Stimulated activated effector memory CD8-positive, alpha-beta T cell treated with anti-CD3 and anti-CD28 coated beads, Interleukin-12 subunit alpha, Interleukin-12 subunit beta, amount 100 ng/mL, for 72 hours (primary cell): ENCODE measurements around the gene CA6.
"Not testable (repeated sequence)": the region's sequence is repeated elsewhere in the genome, so short reads cannot be mapped to it uniquely, and the experiment has no call there.

Experiments used
- ATAC-seq: fragments of 150-1000 bp; cut with Tn5 transposase; 2 replicates; pipeline ENCODE4 v1.10.0; 2021
- DNase-seq, 2 donors: peaks; one replicate each; pipeline ENCODE4 v3.0.0; 2021 to 2022; ENCODE audit warnings: low spot score in 2 of 2
- H3K27ac Mint-ChIP-seq: one replicate; pipeline ENCODE4 v1.8.0; 2022; ENCODE audit warnings: mild to moderate bottlenecking, mixed read lengths
- H3K36me3 Mint-ChIP-seq: one replicate; pipeline ENCODE4 v1.8.0; 2022; ENCODE audit warnings: mild to moderate bottlenecking, mixed read lengths
- H3K4me1 Mint-ChIP-seq: one replicate; pipeline ENCODE4 v1.8.0; 2022; ENCODE audit warnings: mixed read lengths
- H3K4me3 Mint-ChIP-seq: one replicate; pipeline ENCODE4 v1.8.0; 2022; ENCODE audit warnings: mild to moderate bottlenecking, mixed read lengths
- H3K9me3 Mint-ChIP-seq: one replicate; pipeline ENCODE4 v1.8.0; 2022; ENCODE audit warnings: mixed read lengths

CA6 gene

DNA sequence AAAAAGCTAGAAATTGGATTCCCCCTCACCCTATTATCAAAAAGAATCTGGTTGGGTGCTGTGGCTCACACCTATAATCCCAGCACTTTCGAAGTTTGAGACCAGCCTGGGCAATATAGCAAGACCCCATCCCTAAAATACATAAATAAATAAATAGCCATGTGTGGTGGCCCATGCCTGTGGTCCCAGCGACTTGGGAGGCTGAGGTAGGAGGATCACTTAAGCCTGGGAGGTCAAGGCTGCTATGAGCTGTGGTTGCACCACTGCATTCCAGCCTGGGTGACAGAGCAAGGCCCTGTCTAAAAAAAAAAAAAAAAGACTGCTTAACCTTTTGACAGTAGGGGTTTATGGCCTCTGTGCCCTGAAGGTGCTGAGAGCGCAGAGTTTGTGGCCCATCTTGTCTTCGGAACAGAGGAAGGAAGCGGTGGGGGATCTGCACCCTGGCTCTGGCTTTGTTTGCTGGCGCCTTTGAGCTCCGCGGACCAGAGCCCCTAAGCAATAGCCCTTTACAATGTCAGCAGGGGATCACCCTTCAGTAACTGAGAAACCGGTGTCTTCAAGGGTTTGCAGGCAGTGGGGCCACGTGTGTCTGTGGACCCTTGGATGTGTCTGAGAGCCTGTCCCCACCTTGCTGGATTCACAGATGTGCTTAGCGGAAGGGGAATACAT, 58.5 kb downstream of the CA6 start:
- DNase-seq: no peak
- no peaks in the 10 kb centered on the region for H3K36me3 Mint-ChIP-seq
- peak overlapping the region; percentile 38 for H3K4me3 Mint-ChIP-seq
- H3K27ac Mint-ChIP-seq: no peak overlapping the region
- H3K4me1 Mint-ChIP-seq: peaks cover 6% of the 10 kb centered on the region
- no peaks in the 10 kb centered on the region for H3K9me3 Mint-ChIP-seq
- ATAC-seq: peak; percentile 5

DNA sequence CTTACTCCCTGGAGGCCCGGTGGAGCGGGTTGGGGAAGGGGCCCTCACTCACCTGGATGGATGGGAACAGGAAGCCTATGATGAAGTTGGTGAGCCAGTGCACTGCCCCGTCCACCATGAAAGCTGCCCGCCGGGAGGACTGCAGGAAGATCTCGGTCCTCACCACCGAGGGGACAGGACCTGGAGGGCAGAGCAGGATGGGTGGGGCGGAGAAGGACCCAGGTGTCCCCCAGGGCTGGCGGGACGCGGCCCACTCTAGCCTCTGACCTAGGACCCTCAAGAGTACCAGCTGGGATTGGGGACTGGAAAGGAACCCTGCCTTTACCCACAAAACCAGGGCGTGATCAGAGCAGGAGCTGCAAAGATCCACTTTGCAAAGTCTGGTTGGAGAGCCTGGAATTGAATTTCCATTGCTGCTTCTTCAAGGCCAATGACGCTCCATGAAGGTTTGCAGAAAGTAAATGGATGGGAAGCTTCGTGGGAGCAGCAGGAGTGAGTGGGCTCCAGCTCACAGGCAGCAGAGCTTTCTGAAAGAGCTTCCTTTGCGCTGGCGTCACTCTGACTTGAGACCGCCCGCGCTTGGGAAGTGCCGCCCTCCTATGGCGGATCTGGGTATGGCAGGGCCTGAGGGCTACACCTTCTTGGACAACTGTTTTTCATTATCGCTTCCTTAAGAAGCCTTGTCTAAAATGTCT, 59.2 kb downstream of the CA6 start:
- H3K4me3 Mint-ChIP-seq: peak overlapping the region; percentile 38

DNA sequence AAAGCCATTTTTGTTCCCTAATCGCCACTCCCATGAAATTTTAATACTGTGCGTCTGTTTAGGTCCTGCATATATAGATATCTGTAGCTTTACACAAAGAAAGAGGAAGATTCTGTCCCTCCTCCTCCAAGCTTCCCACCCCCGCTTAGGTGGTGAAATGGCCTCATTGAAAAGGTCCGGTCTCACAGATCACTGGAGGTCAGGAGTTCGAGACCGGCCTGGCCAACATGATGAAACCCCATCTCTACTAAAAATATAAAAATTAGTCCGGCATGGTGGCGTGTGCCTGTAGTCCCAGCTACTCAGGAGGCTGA, 59.7 kb downstream of the CA6 start:
- Mint-ChIP-seq H3K9me3 (no peaks in the 10 kb centered on the region), H3K27ac (no peak overlapping the region), H3K4me1 (peaks cover 8% of the 10 kb centered on the region), H3K4me3 (no peak overlapping the region), H3K36me3 (no peaks in the 10 kb centered on the region)
- no peak for DNase-seq
- ATAC-seq: no peak

More for the DNA sequence above, 59.2 kb downstream of the CA6 start:
- no peak overlapping the region for H3K27ac Mint-ChIP-seq
- no peaks in the 10 kb centered on the region for H3K9me3 Mint-ChIP-seq
- H3K36me3 Mint-ChIP-seq: no peaks in the 10 kb centered on the region
- peaks cover 6% of the 10 kb centered on the region for H3K4me1 Mint-ChIP-seq
- peak; percentile 87 for ATAC-seq
- peak; percentile 88 to 93 for DNase-seq

DNA sequence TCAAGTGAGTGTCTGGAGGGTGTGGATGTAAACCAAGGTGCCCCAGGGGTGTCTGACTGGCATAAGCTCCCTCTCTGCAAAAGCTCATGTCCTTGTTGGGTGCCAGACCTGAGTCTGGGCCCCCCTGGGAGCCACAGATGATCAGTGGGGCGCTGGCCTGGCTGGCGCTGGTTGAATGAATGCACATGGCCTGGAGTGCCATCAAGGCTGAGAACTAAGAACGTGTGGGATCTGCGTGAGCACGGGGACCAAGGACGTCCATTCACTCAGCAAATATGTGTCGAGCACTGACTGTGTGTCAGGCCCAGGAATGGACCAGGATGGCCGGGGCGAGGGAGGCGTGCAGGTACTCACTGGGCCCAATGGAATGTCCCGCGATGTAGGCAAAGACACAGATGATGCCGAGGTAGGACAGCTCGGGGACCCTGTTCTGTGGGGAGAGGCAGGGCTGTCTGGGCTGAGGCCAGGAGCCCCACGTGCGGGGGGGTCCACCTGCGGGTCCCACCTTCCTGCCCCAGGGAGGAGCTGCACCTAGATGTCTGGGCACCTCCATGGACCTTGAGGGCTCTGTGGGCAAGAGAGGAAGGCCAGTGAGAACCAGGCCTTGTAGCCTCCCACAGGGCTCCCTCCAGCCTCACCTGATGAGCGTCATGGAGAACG, 61.4 kb downstream of the CA6 start:
- Mint-ChIP-seq H3K36me3 (no peaks in the 10 kb centered on the region), H3K4me3 (no peak overlapping the region), H3K4me1 (peaks cover 17% of the 10 kb centered on the region), H3K27ac (no peak overlapping the region), H3K9me3 (no peaks in the 10 kb centered on the region)
- DNase-seq (no peak), ATAC-seq (no peak)

DNA sequence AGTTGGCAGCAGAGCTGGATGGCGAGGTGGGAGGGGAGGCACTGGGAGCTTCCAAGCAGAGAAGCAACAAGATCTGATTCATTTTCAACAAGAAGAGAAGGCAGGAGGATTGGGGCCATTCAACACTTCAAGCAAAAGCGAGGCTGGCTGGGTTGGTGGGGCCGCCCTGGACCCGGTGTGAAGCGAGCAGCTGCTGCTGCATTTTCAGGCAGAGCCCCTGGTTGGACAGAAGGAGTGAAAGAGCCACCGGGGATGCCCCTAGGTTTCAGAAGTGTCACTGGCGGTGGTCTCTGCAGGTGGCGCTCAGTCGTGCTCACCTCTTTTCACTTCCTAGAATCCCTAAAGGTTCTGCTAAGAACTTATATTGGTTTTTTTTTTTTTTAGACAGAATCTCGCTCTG, 62.6 kb downstream of the CA6 start:
- H3K4me1 Mint-ChIP-seq: peaks cover 17% of the 10 kb centered on the region
- peak overlapping the region; percentile 23 for H3K27ac Mint-ChIP-seq
- no peak for ATAC-seq
- no peak overlapping the region for H3K4me3 Mint-ChIP-seq
- no peak for DNase-seq
- no peaks in the 10 kb centered on the region for H3K9me3 Mint-ChIP-seq
- H3K36me3 Mint-ChIP-seq: no peaks in the 10 kb centered on the region

DNA sequence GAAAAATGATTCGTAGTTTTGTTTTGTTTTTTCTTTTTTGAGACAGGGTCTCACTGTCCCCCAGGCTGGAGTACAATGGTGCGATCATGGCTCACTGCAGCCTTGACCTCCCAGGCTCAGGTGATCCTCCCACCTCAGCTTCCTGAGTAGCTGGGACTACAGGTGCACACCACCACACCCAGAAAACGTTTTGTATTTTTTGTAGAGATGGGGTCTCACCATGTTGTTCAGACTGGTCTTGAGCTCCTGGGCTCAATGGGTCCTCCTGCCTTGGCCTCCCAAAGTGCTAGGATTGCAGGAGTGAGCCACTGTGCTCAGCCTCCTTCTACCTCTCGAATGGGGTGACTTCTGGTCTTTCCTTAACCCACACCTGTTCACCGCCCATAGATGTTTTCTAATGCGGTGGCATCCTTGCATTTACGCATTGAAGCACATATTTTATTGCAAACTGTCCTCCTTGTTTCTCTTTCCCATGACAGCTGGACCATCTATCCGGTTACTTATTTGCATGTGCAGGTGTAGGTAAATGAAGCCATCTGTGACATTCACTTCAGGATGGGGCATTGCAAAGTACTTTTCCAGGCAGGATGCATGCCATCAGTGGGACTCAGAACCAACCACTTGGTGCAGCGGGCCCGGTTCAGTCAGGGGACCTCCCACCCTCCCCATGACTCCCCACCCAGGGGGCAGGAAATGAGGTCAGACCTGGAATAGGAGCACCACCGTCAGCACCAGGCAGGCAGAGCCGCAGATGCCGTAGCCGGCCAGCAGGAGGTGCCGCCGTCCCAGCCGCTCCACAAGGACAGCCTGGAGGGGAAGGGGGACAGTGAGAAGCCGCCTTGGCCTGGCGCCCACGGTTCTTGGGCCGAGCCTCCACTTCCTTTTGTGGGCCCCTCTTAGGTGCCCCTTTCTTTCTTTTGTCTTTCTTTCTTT, 64.0 kb downstream of the CA6 start:
- Mint-ChIP-seq H3K9me3 (no peaks in the 10 kb centered on the region), H3K4me3 (no peak overlapping the region), H3K36me3 (no peaks in the 10 kb centered on the region), H3K4me1 (peaks cover 17% of the 10 kb centered on the region), H3K27ac (no peak overlapping the region)
- DNase-seq (no peak), ATAC-seq (no peak)

DNA sequence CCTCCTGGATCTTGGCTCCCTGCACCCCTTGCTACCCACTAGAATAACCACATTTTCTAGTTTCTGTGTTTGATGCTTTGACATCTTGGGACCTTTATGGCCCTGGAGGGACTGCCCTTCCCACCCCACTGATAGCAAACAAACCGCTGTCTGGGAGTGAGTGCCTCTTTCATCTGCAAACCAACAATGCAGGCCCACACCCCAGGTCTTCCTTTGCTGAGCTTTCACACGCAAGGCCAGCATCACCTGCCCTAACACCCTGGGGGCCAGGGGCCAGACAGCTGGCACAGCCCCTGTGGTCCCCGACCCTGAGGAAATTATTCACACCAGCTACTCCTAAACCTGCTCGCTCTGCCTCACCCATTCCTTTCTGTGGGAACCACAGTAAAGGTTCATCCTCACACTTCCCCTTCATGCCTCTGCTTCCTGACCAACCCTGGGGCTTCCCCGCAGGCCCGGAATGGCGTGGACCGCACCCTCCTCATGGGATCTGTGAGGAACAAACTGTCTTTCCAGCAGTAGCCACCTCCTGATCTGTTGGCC, 65.2 kb downstream of the CA6 start:
- Mint-ChIP-seq H3K4me3 (no peak overlapping the region), H3K9me3 (no peaks in the 10 kb centered on the region), H3K4me1 (peaks cover 11% of the 10 kb centered on the region), H3K36me3 (no peaks in the 10 kb centered on the region), H3K27ac (no peak overlapping the region)
- ATAC-seq (no peak), DNase-seq (no peak)

DNA sequence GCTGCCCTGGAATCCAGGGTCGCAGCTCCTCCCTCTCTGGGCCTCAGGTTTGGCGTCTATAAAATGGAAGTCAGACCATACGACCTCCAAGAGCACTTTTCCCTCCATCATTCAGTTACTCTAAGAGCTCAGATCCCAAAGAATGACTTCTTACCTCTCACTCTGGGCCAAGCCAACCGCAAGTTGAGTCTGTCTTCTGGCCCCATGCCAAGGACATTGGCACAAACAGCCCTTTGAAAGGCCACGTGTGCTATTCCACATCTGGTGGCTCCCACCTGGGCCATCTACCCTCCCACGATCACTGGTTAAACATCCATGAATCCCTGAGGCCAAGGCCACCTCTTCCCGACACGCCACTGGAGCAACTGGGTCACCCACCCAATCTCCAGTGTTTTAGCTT, 68.2 kb downstream of the CA6 start:
- H3K4me3 Mint-ChIP-seq: no peak overlapping the region
- no peak overlapping the region for H3K27ac Mint-ChIP-seq
- DNase-seq (no peak), ATAC-seq (no peak)
- no peaks in the 10 kb centered on the region for H3K36me3 Mint-ChIP-seq
- no peaks in the 10 kb centered on the region for H3K9me3 Mint-ChIP-seq
- peaks cover 11% of the 10 kb centered on the region for H3K4me1 Mint-ChIP-seq

DNA sequence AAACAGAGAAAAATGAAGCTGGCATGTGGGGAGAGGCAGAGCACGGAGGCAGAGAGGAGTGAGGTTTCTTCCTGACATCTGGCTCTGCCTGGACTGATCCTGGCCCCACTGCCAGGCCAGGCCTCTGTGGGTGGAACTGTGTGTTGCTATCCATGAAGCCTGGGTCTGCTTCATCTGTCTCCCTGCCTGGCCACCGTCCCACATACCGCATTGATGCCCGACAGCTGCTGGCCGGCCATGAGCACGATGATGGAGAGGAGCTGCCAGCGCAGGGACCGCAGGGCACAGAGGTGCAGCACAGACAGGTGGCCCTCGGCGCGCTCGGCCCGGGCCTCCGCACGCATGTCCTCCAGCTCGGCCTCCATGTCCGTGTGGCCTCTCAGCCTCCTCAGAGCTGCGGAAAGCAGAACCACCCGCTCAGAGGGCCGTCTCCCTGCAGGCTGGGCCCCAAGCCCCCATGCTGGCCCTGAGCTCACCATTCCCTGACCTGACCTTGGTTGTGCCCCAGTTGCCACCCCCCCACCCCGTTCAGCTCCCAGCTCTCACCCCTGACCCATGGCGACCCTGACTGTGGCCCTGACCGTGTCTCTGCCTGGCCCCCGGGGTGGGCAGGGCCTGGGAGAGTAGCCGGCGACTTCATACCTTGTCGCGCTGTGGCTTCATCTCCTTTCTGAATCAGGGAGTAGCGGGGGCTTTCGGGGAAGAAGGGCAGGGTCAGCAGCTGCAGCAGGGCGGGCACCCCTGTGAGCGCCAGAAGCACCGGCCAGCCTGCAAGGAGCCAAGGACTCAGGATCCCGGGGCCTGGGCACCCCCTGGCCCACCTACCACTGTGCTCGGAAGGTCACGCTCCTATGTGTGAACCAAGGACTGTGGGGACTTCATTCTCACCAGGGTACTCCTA, 69.1 kb downstream of the CA6 start:
- Mint-ChIP-seq H3K36me3 (no peaks in the 10 kb centered on the region), H3K9me3 (no peaks in the 10 kb centered on the region), H3K4me3 (no peak overlapping the region), H3K4me1 (peaks cover 11% of the 10 kb centered on the region), H3K27ac (no peak overlapping the region)
- DNase-seq (no peak), ATAC-seq (no peak)

DNA sequence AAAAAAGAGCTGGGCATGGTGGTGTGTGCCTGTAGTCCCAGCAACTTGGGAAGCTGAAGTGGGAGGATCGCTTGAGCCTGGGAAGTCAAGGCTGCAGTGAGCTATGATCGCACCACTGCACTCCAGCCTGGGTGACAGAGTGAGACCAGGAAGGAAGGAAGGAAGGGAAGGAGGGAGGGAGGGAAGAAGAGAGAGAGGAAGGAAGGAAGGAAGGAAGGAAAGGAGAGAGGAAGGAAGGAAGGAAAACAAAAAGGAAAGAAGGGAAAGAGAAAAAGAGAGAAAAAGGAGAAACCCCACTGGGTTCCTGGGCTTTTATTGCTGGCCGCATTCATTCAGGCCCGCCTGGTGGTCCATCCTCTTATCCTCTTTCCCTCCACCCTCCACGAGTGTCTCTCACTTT, 70.8 kb downstream of the CA6 start:
- Mint-ChIP-seq H3K4me1 (no peaks in the 10 kb centered on the region), H3K27ac (no peak overlapping the region), H3K4me3 (no peak overlapping the region), H3K36me3 (no peaks in the 10 kb centered on the region), H3K9me3 (no peaks in the 10 kb centered on the region)
- no peak for ATAC-seq
- DNase-seq: no peak

DNA sequence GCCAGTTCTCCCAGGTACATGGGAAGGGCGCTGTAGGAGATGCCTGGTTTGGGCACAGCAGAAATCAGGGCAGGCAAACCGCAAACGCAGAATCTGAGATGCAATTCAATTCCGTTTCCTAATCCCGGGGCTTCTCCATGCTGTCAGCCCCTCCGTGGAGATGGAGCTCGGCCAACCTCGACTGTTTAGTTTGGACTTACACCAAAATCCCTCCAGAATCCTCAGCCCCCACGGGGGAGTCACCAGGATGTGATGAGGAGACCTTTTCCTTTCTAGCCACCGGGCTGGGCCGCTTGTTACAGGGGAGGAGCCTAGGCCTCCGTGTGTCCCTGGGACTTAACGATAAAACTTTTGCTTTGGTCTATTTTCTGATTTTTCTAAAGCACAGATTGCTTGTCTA, 72.7 kb downstream of the CA6 start:
- no peak overlapping the region for H3K4me3 Mint-ChIP-seq
- H3K9me3 Mint-ChIP-seq: no peaks in the 10 kb centered on the region
- H3K36me3 Mint-ChIP-seq: no peaks in the 10 kb centered on the region
- ATAC-seq (no peak), DNase-seq (no peak)
- no peaks in the 10 kb centered on the region for H3K4me1 Mint-ChIP-seq
- H3K27ac Mint-ChIP-seq: no peak overlapping the region

DNA sequence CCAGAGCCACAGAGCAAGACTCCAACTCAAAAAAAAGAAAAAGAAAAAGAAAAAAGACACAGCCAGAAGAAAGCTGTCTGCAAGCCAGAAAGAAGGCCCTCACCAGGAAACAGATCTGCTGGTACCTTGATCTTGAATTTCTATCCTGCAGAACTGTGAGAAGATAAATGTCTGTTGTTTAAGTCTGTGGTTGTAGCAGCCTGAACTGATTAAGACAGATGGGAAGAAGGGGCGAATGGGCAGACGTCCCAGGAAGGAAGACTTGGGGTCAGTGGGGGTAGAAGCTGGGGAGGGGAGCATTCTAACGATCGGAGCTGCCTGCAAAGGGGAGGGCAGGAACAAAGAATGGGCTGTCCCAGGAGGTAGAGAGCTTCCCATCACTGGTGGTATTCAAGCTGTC, 74.2 kb downstream of the CA6 start:
- Mint-ChIP-seq H3K27ac (no peak overlapping the region), H3K9me3 (no peaks in the 10 kb centered on the region), H3K36me3 (no peaks in the 10 kb centered on the region), H3K4me1 (no peaks in the 10 kb centered on the region), H3K4me3 (no peak overlapping the region)
- ATAC-seq (no peak), DNase-seq (no peak)

DNA sequence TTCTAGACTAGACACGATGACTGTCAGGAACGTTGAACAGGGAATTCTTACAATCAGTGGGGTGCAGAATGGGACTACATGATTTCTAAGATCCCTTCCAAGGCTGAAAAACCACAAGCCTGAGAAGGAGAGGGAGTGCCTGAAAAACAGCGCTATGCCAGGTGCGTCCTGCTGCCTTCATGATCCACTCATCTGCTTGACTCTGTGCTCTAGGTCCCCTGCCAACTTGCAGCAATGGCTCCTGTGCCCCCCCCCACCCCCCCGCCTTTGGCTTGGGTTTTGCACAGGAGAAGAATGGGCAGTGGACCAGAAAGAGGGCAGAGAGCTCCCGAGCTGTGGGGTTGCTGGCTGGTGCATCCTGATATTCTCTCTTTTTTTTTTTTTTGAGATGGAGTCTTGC, 74.6 kb downstream of the CA6 start:
- DNase-seq (no peak), ATAC-seq (no peak)
- no peaks in the 10 kb centered on the region for H3K4me1 Mint-ChIP-seq
- no peaks in the 10 kb centered on the region for H3K36me3 Mint-ChIP-seq
- H3K27ac Mint-ChIP-seq: no peak overlapping the region
- no peak overlapping the region for H3K4me3 Mint-ChIP-seq
- no peaks in the 10 kb centered on the region for H3K9me3 Mint-ChIP-seq

DNA sequence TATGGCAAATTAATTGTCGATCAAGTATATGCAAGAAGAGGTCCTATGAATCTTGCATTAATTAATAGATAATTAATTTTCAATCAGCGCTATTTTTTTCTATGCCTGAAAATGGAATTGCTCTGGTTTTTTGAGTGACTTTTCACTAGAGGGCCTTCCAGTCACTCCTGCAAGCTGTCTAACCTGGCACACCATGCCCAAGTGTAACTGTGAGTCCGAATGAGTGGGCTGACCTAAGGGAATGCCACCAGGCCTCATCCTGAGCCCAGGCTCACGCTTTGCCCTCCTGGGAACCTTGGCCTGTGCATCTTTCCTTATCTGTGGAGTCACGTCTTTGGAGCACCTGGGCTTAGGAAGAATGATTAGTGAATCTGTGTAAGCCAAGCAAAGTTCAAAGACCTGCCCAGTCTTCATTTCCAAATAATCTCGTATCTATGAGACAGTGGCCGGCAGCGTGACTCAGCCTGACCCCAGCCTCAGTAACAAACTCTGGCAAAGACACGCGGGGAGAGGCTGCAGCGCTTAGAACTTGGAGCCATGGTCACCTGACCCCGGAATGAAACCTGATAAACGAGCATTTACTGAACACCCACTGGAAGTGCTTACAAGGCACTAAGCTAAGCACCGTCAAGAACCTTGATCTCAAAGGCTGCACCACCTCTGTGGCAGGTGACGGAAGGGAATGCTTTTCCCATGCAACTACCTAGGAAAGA, 76.5 kb downstream of the CA6 start:
- not testable (repeated sequence) for DNase-seq, H3K9me3 Mint-ChIP-seq, H3K36me3 Mint-ChIP-seq, H3K4me3 Mint-ChIP-seq, H3K4me1 Mint-ChIP-seq, H3K27ac Mint-ChIP-seq, ATAC-seq
